Astrocyte of the cerebellum (primary cell): Measurements from ENCODE around the gene ADCY1.

Experiments
- DNase-seq: peaks from one replicate; pipeline ENCODE4 v3.0.0-alpha.2; 2011; ENCODE audit warnings: low read depth
- H3K4me3 ChIP-seq: 2 replicates; pipeline ENCODE4 v1.5.1; 2011; ENCODE audit warnings: mild to moderate bottlenecking, low read depth, low read length, moderate library complexity
- CTCF ChIP-seq: IDR thresholded peaks from 2 replicates; pipeline ENCODE4 v1.5.1; 2012; ENCODE audit warnings: low read length, low read depth, moderate library complexity, mild to moderate bottlenecking; ENCODE audit errors: missing control alignments
- in situ Hi-C: cut with HindIII; loops from 2 replicates; pipeline ENCODE4 v1.10.0; 2017; ENCODE audit warnings: low sequenced_read_pairs

ADCY1 gene

DNA sequence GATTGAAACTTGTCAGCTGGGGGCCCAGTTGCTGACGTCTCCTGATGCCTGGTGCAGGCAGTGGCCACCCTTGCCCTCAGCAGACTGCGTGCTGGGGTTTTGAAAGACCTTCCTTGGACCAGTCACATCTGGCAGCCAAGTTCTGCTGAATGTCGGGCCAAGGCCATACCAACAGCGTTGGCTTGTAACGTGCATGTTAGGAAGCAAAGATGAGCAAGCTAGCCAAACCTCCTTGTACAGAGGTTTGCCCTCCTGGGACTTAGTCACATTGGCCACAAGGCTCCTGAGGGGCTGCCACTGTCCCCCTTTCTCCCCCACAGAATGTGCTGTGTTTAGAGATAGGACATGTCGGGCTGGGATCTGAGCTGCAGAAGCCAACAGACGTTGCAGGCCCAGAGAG lies 49.0 kb downstream of the ADCY1 start:
- H3K4me3 ChIP-seq = no peak overlapping the region
- DNase-seq = no peak
- in situ Hi-C loops = no loop called here
- TF ChIP-seq CTCF = no peak

GRCh38 chr7:45623740-45624391 lies 49.7 kb downstream of the ADCY1 start:
- DNase-seq = no peak
- in situ Hi-C loops = no loop called here
- no peak overlapping the region for H3K4me3 ChIP-seq
- TF ChIP-seq CTCF = no peak

DNA sequence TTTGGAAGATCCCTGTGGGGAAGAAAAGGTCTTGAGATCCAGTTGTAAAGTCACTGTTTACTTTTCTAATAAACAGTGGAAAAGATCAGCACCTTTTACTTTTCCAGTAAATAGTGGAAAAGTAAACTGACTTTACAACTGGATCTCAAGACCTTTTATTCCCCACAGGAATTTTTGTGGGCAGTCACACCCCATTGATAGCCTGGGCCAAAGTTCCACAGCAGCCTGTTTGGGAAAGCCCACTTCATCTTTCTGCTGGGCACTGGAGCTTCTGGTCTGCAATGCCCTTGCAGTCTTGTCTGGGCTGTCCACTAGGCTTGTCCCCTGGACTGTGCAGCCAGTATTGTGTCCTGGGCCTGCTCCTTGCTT lies 50.2 kb downstream of the ADCY1 start:
- H3K4me3 ChIP-seq = no peak overlapping the region
- in situ Hi-C loops = no loop called here
- TF ChIP-seq CTCF = no peak
- no peak for DNase-seq

DNA sequence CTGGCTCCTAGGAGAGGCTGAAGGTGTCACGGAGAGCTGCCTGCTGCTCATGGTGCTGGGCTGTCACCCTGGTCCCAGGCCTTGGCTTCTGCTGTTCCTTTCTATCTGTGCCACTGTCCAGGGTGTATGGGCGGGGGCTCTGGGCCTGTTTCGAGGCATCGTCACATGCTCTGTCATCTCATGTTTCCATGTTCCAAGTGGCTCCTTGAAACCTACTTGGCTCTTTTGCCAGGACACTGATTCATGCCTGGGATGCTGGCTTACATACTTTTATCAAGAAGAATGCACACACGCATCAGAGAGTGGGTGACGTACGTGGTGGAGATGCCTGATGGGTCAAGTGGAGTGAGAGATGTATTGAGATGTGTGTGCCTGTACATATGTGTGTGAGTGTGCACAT lies 50.9 kb downstream of the ADCY1 start:
- H3K4me3 ChIP-seq = no peak overlapping the region
- in situ Hi-C loops = no loop called here
- no peak for TF ChIP-seq CTCF
- no peak for DNase-seq

DNA sequence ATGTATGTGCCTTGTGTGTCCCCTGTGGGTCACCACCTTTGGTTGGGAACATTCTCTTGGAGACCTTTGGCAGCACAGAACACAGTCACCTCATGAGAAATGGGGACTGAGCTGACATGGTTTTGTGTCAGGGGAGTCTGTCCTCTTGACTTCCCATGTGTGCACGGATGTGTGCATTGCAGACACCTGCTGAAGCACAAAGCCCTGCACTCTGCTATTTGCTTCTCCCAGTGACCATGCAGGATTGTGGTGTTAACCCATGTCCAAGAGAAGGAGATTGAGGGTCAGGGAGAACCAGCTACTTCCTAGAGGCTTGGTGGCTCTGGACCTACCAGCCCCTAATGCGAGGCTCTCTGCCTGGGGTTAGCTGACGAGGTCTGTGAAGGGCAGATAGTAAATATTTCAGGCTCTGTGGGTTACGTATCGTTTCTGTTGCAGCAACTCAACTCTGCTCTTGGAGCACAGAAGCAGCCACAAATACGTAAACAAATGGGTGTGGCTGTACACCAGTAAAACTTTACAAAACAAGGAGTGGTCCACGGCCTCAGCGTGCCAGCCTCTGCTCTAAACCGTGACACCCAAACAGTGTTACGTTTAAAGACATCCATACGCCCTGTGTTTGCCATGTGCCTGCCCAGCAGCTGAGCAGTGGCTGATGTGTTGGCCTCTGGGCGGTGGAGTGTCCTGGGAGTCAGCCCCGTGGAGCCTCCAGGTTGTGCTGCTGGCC lies 51.7 kb downstream of the ADCY1 start:
- H3K4me3 ChIP-seq = no peak overlapping the region
- no peak for DNase-seq
- TF ChIP-seq CTCF = no peak
- in situ Hi-C loops = no loop called here

DNA sequence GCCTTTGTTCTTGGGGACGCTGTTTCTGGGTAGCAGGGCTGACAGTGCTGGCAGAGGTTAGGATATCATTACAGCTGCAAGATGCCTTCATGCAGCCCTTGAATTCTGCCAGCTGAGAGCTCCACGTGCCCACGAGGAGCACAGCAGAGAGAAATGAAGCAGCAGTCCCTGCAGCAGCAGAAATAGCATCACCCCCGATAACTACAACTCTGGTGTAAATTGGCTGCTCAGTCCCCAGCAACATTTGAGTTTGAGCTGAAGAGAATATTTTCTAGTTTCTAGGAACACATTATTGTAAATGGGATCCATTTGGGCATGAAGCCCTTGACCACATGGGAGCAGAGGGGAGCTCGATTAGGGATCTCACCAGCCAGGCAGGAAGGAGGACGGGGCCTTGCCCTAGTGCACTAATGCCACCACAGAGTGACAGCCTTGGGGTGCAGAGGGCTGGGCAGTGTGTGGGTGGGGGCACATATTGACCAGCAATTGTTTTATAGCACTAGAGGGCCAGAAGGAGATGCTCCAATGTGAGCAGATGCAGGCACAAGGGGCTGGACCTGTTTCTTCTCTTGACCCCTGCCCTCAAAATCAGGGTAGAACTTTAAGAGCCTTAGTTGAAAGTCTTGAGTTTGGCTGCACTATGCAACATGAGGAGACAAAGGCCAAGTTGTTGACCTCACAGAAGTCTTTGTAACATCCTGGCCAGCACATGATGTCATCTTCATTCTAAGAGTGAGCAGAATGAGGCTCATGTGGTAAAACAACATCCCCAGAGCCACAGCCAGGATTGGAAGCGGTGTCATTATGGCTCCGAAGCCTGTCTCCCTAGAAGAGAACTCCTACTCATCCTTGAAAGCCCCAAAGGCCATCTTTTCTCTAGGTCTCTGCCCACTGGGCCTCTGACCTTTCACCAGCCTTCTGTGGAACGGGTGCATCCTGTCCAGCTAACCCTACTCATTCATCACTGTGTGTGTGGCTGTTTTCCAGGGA lies 52.6 kb downstream of the ADCY1 start:
- DNase-seq = no peak
- in situ Hi-C loops = no loop called here
- TF ChIP-seq CTCF = no peak
- H3K4me3 ChIP-seq = no peak overlapping the region
